Cardiac muscle cell (in vitro differentiated cells and primary cell): ENCODE measurements around the gene BAHD1. TPM values are rescaled to one million over a fixed set of nuclear protein-coding genes. Genes with fewer than 3 reads are reported as not detected.

Source experiments
- DNase-seq, 2 donors: peaks; one replicate each; pipeline versions ENCODE4 v3.0.0 to v3.0.0-alpha.2; 2010 to 2017; ENCODE audit warnings: low read depth in 1 of 2, low spot score in 1 of 2
- H3K27ac ChIP-seq: fragments of 200-600 bp; sonication (generic); 2 replicates; pipeline ENCODE4 v1.5.1; 2016
- H3K27me3 ChIP-seq: fragments of 200-600 bp; sonication (generic); 2 replicates; pipeline ENCODE4 v1.6.0; 2016; ENCODE audit warnings: control low read depth
- H3K36me3 ChIP-seq: fragments of 200-600 bp; sonication (generic); 2 replicates; pipeline ENCODE4 v1.5.1; 2016; ENCODE audit warnings: control low read depth
- H3K4me1 ChIP-seq: fragments of 200-600 bp; sonication (generic); 2 replicates; pipeline ENCODE4 v1.8.1; 2017; ENCODE audit warnings: low read depth, mild to moderate bottlenecking, mixed run types
- H3K4me3 ChIP-seq: fragments of 200-600 bp; sonication (generic); 2 replicates; pipeline ENCODE4 v1.5.1; 2016; ENCODE audit warnings: mild to moderate bottlenecking
- H3K9me3 ChIP-seq: fragments of 200-600 bp; sonication (generic); 2 replicates; pipeline ENCODE4 v1.5.1; 2017; ENCODE audit warnings: low read depth, mild to moderate bottlenecking, control low read depth
- CTCF ChIP-seq: IDR thresholded peaks from 2 replicates; pipeline ENCODE4 v1.5.1; 2012; ENCODE audit warnings: low read depth, mild to moderate bottlenecking, low read length
- polyA plus RNA-seq: library from polyadenylated mRNA; unstranded; fragments of >200 nt; fragmentation: Nextera tagmentation; extraction: Ambion mirVana; gene quantifications from 2 replicates; pipeline ENCODE4 v1.2.1, GENCODE V29; 2016
- total RNA-seq: library from RNA; depleted of rRNA; stranded (reverse); fragments of >200 nt; gene quantifications from 2 replicates; pipeline ENCODE4 v1.2.3, GENCODE V29; 2016

The BAHD1 gene
- total and polyA plus RNA-seq, 2 experiments from 2014 or later = 15.7 to 29.3 TPM

GRCh38 chr15:40435710-40436089 lies 5.1 kb upstream of the BAHD1 start:
- H3K4me1 ChIP-seq = peaks cover 39% of the 10 kb centered on the region
- H3K9me3 ChIP-seq = no peaks in the 10 kb centered on the region
- peaks cover 18% of the 10 kb centered on the region for H3K27me3 ChIP-seq
- TF ChIP-seq CTCF = no peak
- no peak overlapping the region for H3K27ac ChIP-seq
- DNase-seq = no peak
- H3K4me3 ChIP-seq = peak overlapping the region; percentile 25
- no peaks in the 10 kb centered on the region for H3K36me3 ChIP-seq

- no peak for DNase-seq
- H3K27ac ChIP-seq = no peak overlapping the region
- no peak for TF ChIP-seq CTCF
- no peaks in the 10 kb centered on the region for H3K9me3 ChIP-seq
- H3K4me3 ChIP-seq = peak overlapping the region; percentile 25
- H3K4me1 ChIP-seq = peaks cover 39% of the 10 kb centered on the region
- H3K27me3 ChIP-seq = peaks cover 18% of the 10 kb centered on the region
- no peaks in the 10 kb centered on the region for H3K36me3 ChIP-seq
These were observed 4.4 kb upstream of the BAHD1 start for GRCh38 chr15:40436116-40436891.

GRCh38 chr15:40436892-40437751 lies 3.6 kb upstream of the BAHD1 start:
- Histone ChIP-seq H3K9me3 (no peaks in the 10 kb centered on the region), H3K27ac (no peak overlapping the region), H3K27me3 (peaks cover 18% of the 10 kb centered on the region), H3K4me3 (peak overlapping the region; percentile 25), H3K36me3 (no peaks in the 10 kb centered on the region), H3K4me1 (peaks cover 39% of the 10 kb centered on the region)
- TF ChIP-seq CTCF = no peak
- no peak for DNase-seq

- Histone ChIP-seq H3K4me3 (no peak overlapping the region), H3K9me3 (no peaks in the 10 kb centered on the region), H3K36me3 (no peaks in the 10 kb centered on the region), H3K27me3 (peaks cover 18% of the 10 kb centered on the region), H3K27ac (no peak overlapping the region), H3K4me1 (peaks cover 44% of the 10 kb centered on the region)
- no peak for TF ChIP-seq CTCF
- no peak for DNase-seq
These were observed 2.7 kb upstream of the BAHD1 start for GRCh38 chr15:40437752-40438687.

- Histone ChIP-seq H3K4me3 (no peak overlapping the region), H3K36me3 (no peaks in the 10 kb centered on the region), H3K4me1 (peaks cover 44% of the 10 kb centered on the region), H3K27me3 (peaks cover 18% of the 10 kb centered on the region), H3K9me3 (no peaks in the 10 kb centered on the region), H3K27ac (peak overlapping the region; percentile 8)
- peak in 1 of 2 donors; percentile 57 for DNase-seq
- TF ChIP-seq CTCF = no peak
These were observed 2.0 kb upstream of the BAHD1 start for GRCh38 chr15:40438712-40439111.
